GM21390 (cell line): Measurements from ENCODE around the gene MICU1.
"Not testable (repeated sequence)": the region's sequence is repeated elsewhere in the genome, so short reads cannot be mapped to it uniquely, and the experiment has no call there.

Experiments
- ATAC-seq: cut with Tn5 transposase; IDR thresholded peaks from one replicate; pipeline ENCODE4 v1.9.1; 2021; ENCODE audit not compliant: unreplicated experiment

Gene MICU1

GRCh38 chr10:72460284-72460876 lies 165.5 kb downstream of the MICU1 start:
- no peak for ATAC-seq

- no peak for ATAC-seq
Observed at GRCh38 chr10:72459301-72459700, 166.6 kb downstream of the MICU1 start.

GRCh38 chr10:72455889-72456595 lies 169.8 kb downstream of the MICU1 start:
- ATAC-seq, result no peak

GRCh38 chr10:72449941-72450441 lies 175.9 kb downstream of the MICU1 start:
- no peak for ATAC-seq

- ATAC-seq, result no peak
Observed at GRCh38 chr10:72445851-72446250, 180.0 kb downstream of the MICU1 start.

- not testable (repeated sequence) for ATAC-seq
Observed at GRCh38 chr10:72442969-72443368, 182.9 kb downstream of the MICU1 start.

- no peak for ATAC-seq
Observed at GRCh38 chr10:72435570-72435969, 190.3 kb downstream of the MICU1 start.

GRCh38 chr10:72430936-72431335 lies 194.9 kb downstream of the MICU1 start:
- not testable (repeated sequence) for ATAC-seq

- no peak for ATAC-seq
Observed at GRCh38 chr10:72429931-72430330, 195.9 kb downstream of the MICU1 start.

GRCh38 chr10:72426986-72427385 lies 198.9 kb downstream of the MICU1 start:
- ATAC-seq, result no peak

- no peak for ATAC-seq
Observed at GRCh38 chr10:72425133-72425532, 200.7 kb downstream of the MICU1 start.

GRCh38 chr10:72424561-72424960 lies 201.3 kb downstream of the MICU1 start:
- ATAC-seq, result no peak

GRCh38 chr10:72423426-72423825 lies 202.5 kb downstream of the MICU1 start:
- no peak for ATAC-seq

GRCh38 chr10:72421885-72422540 lies 203.9 kb downstream of the MICU1 start:
- no peak for ATAC-seq

GRCh38 chr10:72419241-72419640 lies 206.6 kb downstream of the MICU1 start:
- ATAC-seq, result no peak

GRCh38 chr10:72418679-72419078 lies 207.2 kb downstream of the MICU1 start:
- ATAC-seq, result no peak

GRCh38 chr10:72417971-72418370 lies 207.9 kb downstream of the MICU1 start:
- ATAC-seq, result no peak

GRCh38 chr10:72416661-72417060 lies 209.2 kb downstream of the MICU1 start:
- ATAC-seq, result no peak

- ATAC-seq, result no peak
Observed at GRCh38 chr10:72414642-72415041, 211.2 kb downstream of the MICU1 start.

- ATAC-seq, result no peak
Observed at GRCh38 chr10:72409167-72409566, 216.7 kb downstream of the MICU1 start.

GRCh38 chr10:72407927-72408600 lies 217.8 kb downstream of the MICU1 start:
- no peak for ATAC-seq

GRCh38 chr10:72407471-72407870 lies 218.4 kb downstream of the MICU1 start:
- no peak for ATAC-seq
